GM19372 (cell line): Measurements from ENCODE around the gene CCDC57.
"Not testable (repeated sequence)": the region's sequence is repeated elsewhere in the genome, so short reads cannot be mapped to it uniquely, and the experiment has no call there.

Source experiments
- ATAC-seq: cut with Tn5 transposase; IDR thresholded peaks from one replicate; pipeline ENCODE4 v1.9.1; 2021; ENCODE audit warnings: mild to moderate bottlenecking, low read depth, moderate library complexity; ENCODE audit not compliant: unreplicated experiment

The CCDC57 gene, protein sequence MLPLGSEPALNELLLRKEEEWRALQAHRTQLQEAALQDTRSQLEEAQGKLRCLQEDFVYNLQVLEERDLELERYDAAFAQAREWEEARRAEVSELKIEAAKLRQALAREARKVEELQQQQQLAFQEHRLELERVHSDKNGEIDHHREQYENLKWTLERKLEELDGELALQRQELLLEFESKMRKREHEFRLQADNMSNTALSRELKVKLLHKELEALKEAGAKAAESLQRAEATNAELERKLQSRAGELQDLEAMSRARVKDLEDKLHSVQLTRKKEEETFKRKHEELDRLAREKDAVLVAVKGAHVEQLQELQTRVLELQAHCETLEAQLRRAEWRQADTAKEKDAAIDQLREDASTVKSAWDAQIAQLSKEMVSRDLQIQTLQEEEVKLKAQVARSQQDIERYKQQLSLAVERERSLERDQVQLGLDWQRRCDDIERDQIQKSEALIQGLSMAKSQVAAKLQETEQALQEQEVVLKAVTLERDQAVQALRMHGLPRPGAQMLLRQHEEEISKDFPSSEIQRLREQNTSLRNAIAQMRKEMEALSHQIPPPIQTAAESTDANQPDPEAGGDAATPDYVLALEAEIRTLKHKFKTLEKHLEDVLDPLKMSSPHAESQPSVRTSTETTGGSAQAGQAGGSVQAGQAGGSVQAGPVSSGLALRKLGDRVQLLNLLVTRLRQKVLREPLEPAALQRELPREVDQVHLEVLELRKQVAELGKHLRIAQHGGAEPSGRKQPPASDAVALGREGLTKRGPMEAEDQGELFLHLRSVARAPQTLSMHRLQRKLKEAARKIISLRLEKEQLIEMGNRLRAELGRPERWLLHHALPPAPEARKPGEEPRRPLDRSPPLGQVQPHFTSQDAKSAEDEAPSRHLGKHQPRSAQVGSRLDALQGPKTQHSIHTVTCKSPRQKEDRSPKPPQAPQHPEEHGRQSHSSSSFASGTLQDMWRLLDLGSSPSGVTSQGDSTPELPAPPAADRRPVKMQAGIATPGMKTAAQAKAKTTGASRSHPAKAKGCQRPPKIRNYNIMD

DNA sequence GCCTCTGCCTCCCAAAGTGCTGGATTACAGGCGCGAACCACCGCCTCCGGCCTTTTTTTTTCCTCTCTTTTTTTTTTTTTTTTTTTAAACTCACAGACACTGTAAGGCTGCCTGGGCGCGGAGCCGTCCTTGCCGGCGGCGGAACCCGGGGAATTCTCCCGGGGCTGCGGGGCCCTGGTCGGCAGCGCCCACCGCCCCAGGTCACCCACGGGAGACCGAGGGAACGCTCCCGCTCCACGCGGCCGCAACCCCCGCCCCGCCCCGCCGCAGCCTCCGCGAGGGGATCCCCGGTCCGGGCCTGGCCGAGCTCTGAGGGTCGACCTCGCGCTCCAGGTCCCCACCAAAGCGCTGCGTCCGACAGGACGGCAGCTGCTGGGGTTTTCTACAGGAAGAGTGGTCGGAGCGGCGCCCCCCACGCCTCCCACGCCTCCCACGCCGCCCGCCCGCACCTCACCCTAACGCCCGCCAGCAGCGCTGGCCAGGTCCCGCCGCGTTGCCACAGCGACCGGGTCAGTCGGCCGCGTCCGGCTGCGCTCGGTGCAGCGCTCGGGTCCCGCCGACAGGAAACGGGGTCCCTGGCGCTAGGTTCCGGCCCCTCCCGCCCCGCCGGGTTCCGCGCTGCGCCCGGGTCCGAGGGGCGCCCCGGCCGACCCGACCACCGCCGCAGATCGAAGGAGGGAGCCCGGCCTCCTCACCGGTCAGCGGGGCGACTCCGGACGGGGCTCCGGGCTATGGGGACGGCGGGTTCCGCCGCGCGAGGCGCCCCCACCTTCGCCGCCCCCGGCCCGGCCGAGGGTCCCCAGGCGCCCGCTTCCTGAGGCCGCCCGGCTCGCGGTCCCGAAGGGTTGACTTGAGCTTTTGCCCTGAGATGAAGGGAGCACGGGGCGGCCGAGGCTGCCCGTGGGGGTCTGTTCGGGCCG is at the start of gene CCDC57:
Gene CCDC57 (minus strand): TSS at position 512 of the 920 bp plus-strand sequence. CDS start 10,898 bp downstream, outside the sequence.
- peak; percentile 80 for ATAC-seq

DNA sequence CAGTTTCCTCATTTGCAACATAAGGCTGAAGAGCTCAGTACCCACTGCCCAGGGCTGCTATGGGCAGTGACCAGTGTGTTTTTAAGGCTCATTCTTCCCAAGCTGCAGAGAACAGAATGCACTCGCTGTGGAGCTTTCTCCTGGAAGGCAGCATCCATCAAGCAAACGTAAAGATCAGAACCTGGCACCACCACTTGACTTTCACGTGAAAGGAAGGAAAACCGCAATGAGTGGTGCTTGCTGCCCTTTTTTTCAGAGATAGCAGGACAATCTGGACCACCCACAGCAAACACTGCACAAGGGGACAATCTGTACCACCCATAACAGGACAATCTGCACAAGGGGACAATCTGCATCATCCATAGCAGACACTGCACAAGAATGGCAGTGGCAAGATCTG is 49.7 kb upstream of the CCDC57 start:
- ATAC-seq = no peak

DNA sequence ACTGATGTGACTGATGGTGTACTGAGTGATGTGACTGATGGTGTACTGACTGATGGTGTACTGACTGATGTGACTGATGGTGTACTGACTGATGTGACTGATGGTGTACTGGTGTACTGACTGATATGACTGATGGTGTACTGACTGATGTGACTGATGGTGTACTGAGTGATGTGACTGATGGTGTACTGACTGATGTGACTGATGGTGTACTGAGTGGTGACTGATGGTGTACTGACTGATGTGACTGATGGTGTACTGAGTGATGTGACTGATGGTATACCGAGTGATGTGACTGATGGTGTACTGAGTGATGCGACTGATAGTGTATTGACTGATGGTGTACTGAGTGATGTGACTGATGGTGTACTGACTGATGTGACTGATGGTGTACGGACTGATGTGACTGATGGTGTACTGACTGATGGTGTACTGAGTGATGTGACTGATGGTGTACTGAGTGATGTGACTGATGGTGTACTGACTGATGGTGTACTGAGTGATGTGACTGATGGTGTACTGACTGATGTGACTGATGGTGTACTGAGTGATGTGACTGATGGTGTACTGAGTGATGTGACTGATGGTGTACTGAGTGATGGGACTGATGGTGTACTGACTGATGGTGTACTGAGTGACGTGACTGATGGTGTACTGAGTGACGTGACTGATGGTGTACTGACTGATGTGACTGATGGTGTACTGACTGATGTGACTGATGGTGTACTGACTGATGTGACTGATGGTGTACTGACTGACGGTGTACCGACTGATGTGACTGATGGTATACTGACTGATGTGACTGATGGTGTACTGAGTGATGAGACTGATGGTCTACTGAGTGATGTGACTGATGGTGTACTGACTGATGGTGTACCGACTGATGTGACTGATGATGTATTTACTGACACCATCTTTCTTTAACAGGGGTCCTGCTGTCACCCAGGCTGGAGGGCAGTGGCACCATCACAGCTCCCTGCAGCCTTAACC is 47.6 kb upstream of the CCDC57 start:
- not testable (repeated sequence) for ATAC-seq

DNA sequence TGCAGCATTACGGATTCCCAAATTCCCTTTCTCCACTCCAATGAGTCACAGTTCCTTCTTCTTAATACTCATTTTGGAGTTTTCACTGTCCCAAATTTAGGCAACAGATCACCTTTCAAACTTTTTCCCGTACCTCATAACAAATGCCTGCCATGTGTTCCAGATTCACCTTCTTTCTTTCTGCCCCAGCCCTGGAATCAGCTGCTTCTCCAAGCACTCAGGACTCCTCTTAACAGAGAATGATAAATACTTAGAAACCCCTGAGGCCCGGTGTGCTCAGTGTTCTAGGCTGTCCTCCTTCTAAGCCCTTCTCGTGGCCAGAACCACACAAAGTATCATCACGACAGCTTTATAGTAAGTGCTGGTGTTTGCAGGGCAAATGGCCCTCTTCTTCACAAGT is 45.9 kb upstream of the CCDC57 start:
- no peak for ATAC-seq

DNA sequence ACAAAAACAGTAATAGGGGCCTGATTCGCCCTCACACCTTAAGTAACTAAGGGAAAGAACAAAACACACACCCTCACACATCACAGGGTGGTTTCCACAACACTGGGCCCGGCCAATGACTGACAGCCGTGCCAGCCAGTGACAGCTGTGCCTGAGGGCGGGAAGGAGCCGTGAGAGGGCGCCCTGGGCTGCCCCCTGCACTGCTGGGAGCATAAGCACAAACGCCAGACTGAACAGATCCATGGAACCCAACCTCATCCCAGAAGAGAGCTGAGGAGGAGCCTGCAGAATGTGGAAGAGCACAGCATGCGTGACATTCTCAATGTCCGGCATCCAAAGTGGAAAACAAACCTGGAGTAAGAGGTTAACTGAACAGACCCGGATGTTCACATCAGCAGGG is 44.8 kb upstream of the CCDC57 start:
- ATAC-seq = no peak

DNA sequence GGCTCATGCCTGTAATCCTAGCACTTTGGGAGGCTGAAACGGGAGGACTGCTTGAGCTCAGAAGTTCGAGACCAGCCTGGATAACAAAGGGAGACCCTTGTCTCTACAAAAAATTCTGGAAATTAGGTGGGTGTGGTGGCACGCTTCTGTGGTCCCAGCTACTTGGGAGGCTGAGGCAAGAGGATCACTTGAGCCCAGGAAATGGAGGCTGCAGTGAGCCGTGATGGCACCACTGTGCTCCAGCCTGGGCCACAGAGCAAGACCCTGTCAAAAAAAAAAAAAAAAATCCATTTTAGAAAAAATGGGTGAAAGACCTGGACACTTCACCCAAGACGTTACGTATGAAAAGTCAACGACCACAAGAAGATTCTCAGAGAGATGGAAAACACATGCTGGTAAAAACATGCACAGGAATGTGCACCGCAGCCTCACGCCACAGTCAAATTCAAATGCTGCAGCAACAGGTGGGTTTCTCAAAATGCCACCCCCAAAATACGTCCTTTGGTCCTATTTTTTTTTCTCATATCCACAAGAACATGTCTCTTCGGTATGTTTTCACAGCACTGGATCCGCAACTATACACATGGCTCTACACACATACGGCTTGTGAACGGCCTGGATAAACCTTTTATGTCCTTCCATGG is 43.7 kb upstream of the CCDC57 start:
- no peak for ATAC-seq

DNA sequence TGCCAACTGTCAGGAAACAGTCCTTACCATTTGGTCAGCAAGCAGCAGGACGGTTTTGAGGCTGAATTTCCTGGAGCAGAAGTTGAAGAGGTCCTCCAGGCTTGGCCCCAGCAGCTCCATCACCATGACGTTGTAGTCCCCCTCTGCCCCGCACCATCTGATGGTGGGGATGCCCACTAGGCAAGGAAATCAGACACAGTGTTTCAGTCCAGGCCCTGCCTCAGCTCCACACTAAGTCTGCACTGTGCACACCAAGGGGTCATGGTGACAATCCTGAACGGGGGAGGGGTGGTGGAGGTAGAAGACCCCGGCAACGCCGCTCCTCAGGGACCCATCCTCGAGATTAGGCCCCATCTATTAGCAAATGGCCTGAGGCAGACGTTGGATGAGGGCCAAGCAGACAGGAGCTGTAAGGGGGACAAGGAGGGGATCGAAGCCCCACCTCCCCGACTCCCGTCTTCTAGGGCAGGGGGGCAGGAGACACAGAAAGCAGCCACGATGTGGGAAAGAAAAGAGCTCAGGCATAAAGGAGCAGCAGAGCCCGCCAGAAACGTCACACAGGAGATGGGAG is 42.8 kb upstream of the CCDC57 start:
- ATAC-seq = no peak

DNA sequence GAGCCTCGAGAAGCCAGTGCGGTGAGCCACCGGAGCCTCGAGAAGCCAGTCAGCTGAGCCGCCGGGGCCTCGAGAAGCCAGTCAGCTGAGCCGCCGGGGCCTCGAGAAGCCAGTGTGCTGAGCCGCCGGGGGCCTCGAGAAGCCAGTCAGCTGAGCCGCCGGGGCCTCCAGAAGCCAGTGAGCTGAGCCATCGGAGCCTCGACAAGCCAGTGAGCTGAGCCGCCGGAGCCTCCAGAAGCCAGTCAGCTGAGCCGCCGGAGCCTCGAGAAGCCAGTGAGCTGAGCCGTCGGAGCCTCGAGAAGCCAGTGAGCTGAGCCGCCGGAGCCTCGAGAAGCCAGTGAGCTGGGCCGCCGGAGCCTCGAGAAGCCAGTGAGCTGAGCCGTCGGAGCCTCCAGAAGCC is 42.1 kb upstream of the CCDC57 start:
- not testable (repeated sequence) for ATAC-seq

DNA sequence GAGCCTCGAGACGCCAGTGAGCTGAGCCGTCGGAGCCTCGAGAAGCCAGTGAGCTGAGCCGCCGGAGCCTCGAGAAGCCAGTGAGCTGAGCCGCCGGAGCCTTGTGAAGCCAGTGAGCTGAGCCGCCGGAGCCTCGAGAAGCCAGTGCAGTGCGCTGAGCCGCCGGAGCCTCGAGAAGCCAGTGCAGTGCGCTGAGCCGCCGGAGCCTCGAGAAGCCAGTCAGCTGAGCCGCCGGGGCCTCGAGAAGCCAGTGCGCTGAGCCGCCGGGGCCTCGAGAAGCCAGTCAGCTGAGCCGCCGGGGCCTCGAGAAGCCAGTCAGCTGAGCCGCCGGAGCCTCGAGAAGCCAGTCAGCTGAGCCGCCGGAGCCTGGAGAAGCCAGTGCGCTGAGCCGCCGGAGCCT is 41.5 kb upstream of the CCDC57 start:
- ATAC-seq = not testable (repeated sequence)

DNA sequence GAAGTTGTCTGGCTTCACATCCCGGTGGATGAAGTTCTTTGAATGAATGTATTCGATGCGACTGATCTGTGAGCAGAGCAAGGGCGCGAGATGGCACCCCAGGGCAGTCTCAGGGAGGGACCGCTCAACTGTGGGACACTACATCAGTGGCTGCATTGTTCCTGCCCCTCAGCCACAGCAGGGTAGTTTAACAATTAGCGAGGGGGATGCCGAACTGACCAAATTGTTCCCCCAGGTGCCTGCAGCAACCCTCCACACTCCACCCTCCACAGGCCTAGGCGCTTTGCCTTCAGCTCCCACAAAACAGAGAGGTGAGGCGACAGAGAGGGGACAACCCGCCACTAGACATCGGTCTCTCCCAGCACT is 40.5 kb upstream of the CCDC57 start:
- no peak for ATAC-seq

DNA sequence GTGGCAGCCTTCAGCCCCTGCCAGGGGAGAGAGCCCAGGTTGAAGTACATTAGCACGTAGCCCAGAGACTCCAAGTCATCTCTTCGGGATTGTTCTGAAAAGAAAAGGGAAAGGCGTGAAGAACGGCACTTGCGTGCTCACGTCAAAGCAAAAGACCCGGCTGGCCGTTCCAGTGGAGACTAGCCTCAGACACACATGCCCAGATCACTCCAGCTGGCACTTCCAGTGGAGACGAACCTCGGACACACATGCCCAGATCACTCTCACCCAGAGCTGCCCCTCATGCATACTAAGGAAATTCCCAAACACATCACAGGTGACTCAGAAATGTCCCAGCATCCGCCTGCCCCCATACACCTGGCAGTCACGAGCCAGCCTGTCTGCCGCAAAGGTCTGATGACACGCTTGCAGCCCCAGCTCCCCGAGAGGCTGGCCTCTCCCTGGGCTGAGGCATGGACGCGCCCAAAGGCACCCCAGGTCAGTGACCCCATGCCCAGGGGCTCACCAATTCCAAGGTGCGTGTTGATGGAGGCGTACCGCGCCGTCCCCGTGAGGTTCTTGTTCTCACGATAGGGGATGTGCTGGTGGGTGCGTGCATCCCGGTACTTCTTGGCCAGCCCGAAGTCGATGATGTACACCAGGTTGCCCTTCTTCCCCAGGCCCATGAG is 40.0 kb upstream of the CCDC57 start:
- ATAC-seq = no peak

DNA sequence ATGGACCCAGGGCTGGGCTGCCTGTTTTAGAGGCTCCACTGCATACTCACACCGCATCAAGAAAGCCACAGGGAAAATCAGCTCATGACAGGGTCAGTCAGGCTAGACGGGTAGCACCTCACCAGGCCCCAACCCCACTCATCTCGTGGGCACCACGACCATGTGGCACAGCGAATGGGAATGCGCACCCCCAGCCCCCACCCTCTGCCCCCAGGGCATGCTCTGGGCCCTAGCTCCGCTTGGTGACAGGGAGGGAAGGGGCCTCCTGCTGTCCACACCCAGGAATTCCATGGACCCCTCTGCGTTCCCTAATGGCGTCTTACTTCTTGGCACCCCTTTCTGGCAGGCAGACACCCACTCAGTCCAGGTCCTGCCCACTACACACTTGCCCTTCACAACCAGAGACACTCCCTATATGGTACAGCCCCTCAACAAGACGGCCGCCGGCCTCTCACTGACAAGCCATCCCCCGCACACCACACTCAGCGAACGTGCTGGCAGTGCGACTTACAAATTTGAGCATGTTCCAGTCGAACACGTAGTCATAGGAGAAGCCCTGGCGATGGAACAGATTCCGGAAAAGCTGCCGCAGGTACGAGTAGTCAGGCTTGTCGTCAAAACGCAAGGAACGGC is 38.3 kb upstream of the CCDC57 start:
- ATAC-seq = no peak

DNA sequence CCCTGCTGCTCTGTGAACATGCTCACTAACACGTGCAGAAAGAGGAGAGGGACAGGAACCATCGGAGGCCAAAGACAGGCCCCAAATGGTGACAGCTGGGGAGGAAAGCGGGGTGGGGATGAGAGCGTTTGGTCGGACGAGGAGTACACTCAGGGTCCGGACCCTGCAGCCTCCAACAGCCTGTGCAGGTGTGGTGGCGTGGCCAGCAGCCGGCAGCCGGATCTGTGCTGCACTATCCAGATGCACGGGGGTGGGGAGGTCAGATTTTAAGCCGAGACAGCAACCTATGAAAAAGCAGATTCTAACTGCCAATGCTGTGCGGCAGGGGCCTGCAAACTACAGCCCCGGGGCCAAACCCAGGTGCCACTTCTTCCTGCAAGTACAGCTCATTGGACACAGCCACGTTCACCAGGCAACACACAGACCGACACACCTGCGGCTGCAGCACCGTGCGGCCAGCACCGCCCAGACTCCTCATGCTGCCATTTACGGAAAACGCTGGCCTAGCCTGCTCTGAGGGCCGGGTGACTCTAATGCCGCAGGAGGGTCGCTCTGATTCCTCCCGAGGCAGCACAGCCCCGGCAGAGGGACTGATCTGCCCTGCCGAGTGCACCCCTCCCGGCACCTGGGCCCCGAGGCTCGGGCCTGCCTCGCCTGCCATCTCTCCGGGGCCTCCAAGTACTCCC is 37.4 kb upstream of the CCDC57 start:
- ATAC-seq = no peak

DNA sequence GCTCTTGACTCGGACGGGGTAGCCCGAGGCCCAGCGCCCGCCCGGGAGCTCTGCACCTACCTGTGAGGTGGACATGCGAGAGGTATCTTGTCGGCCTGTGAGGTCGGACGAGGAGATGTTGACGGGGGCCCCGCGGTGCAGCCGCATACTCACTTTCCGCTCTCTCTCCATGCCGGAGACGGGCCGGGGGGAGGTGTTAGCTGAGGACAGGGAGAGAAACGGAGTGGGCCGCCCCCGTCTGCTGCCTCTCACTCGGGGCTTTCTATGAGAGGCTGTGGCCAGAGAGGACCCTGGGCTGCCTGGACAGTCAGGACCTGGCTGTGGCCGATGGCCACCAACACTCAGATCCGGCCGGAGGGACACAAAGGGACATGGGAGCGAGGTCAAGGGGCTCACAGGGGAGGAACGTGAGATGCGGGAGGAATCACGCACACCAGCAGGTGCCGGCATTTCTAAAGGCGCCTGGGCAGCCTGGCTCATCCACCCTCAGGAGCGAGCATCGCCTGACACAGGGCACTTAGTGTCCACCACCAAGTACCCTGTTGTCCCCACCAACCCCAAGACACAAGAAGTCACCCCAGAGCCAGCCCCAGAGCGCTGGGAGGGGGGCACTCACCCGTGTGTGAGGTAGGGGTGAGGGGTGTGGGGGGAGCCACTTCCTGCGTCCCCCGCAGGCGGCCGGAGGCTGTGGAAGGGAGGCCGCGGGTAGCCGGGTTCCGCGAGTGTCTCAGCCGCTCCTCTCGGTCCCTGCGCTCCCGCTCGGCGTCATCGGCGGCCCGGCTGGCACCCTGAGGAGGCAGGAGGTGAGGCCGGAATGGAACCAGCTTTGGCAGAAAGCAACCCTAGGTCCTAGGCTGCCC is 36.4 kb upstream of the CCDC57 start:
- no peak for ATAC-seq

DNA sequence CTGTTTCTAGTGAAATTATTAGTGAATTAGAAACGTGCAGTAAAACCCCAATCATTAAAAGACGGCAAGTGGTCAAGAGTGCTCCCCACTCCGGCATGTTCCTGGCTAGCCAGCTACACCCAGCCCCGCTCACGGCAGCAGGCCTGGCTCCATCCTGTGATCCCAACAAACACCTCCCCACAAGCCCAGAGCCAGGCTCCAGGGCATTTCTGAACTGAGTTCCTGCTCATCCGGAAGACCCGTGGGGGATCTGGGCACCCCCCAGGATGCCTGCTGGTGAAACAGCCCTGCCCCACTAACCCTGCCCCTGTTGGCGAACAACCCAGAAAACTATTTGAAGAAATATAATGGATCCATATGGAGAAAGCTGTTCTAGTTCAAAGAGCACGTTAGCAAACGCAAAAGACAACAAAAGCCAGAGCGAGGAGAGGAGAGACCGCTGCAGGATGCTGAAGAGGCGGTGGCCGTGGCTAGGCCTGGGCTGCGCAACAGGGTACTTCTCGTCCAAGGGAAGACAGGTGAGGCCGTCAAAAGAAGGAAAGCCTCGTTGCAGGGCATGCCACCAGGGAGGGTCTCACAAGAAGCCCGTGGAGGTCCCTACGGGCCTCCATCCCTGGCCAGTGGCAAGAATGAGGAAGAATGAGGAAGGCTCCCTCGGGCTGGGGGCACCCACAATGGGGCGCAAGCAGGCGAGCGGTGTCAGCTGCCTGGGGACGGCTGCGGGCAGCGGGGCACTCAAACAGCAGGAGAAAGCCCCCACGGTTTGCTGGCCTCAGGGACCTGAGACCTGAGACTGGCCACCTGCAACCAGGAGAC is 35.4 kb upstream of the CCDC57 start:
- ATAC-seq = no peak
